Peyer's patch (tissue), 4 donors: ENCODE measurements around the gene RNASE7. TPM values are rescaled to one million over a fixed set of nuclear protein-coding genes. Genes with fewer than 3 reads are reported as not detected.

Source experiments
- DNase-seq, 3 donors: peaks; one replicate each; pipeline ENCODE4 v3.0.0-alpha.2; 2017 to 2019
- H3K27ac ChIP-seq, 4 donors: fragments of 200-600 bp; sonication (generic); one replicate each; pipeline ENCODE4 v1.5.1; 2016 to 2019
- H3K27me3 ChIP-seq, 2 donors: fragments of 200-600 bp; sonication (generic); one replicate each; pipeline ENCODE4 v1.5.1; 2019
- H3K36me3 ChIP-seq, 3 donors: fragments of 200-600 bp; sonication (generic); one replicate each; pipeline ENCODE4 v1.5.1; 2016 to 2019
- H3K4me1 ChIP-seq, 4 donors: fragments of 200-600 bp; sonication (generic); one replicate each; pipeline ENCODE4 v1.5.1; 2016 to 2019
- H3K4me3 ChIP-seq, 4 donors: fragments of 200-600 bp; sonication (generic); 1 replicate in 3 of 4; 2 replicates in 1 of 4; pipeline ENCODE4 v1.5.1; 2016 to 2019; ENCODE audit warnings: mild to moderate bottlenecking in 1 of 4
- H3K9me3 ChIP-seq, 4 donors: fragments of 200-600 bp; sonication (generic); one replicate each; pipeline ENCODE4 v1.5.1; 2016 to 2019; ENCODE audit warnings: mild to moderate bottlenecking in 1 of 4
- POLR2A ChIP-seq, 2 donors: fragments of 450-650 bp; IDR thresholded peaks; one replicate each; pipeline ENCODE4 v1.5.1; 2017; ENCODE audit warnings: antibody characterized with exemption in 2 of 2, mild to moderate bottlenecking in 2 of 2, moderate library complexity in 2 of 2
- total RNA-seq, 4 donors: library from RNA; depleted of rRNA; stranded (reverse); fragments of >200 nt; gene quantifications; one replicate each; pipeline ENCODE4 v1.1.0, GENCODE V29; 2016
- TF ChIP-seq, protein P1 (sequence below), 6 experiments: fragments of 450-650 bp in 4 of 6; fragments of 200-600 bp in 2 of 6; sonication (generic) in 1 of 6; IDR thresholded peaks; one replicate each; pipeline ENCODE4 v1.5.1; 2017 to 2019; ENCODE audit warnings: antibody characterized with exemption in 6 of 6, mild to moderate bottlenecking in 3 of 6, moderate library complexity in 1 of 6

RNASE7 gene
- total RNA-seq, 4 donors from 2014 or later = not detected

DNA sequence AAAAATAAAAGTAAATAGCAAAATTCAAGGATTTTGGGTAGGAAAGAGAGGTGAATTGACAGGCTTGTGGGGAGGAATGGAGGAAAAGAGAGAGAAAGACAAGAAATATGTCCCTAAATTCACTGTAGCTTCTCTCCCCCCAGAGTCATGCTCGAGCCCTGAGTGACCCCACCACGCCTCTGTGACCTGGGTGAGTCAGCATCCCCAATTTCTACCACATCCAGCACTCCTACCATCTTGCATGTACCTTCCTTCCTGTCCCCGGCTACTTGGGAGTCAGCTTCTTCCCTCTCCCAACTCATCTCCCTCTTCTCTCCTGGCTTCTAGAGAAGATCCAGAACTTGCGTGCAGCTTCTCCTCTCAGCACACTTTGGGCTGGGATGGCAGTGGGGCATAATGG lies 46.5 kb downstream of the RNASE7 start:
- Histone ChIP-seq H3K4me3 (no peak overlapping the region), H3K9me3 (no peaks in the 10 kb centered on the region), H3K27me3 (no peaks in the 10 kb centered on the region), H3K4me1 (peaks cover 0 to 19% (median 0%) of the 10 kb centered on the region in 4 donors), H3K36me3 (peaks cover 0 to 50% (median 0%) of the 10 kb centered on the region in 3 donors), H3K27ac (no peak overlapping the region)
- no peak for TF ChIP-seq POLR2A (IDR thresholded peaks at IDR 0.05)
- TF ChIP-seq, protein P1, sequence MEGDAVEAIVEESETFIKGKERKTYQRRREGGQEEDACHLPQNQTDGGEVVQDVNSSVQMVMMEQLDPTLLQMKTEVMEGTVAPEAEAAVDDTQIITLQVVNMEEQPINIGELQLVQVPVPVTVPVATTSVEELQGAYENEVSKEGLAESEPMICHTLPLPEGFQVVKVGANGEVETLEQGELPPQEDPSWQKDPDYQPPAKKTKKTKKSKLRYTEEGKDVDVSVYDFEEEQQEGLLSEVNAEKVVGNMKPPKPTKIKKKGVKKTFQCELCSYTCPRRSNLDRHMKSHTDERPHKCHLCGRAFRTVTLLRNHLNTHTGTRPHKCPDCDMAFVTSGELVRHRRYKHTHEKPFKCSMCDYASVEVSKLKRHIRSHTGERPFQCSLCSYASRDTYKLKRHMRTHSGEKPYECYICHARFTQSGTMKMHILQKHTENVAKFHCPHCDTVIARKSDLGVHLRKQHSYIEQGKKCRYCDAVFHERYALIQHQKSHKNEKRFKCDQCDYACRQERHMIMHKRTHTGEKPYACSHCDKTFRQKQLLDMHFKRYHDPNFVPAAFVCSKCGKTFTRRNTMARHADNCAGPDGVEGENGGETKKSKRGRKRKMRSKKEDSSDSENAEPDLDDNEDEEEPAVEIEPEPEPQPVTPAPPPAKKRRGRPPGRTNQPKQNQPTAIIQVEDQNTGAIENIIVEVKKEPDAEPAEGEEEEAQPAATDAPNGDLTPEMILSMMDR (IDR thresholded peaks at IDR 0.05) = no peak
- no peak for DNase-seq

DNA sequence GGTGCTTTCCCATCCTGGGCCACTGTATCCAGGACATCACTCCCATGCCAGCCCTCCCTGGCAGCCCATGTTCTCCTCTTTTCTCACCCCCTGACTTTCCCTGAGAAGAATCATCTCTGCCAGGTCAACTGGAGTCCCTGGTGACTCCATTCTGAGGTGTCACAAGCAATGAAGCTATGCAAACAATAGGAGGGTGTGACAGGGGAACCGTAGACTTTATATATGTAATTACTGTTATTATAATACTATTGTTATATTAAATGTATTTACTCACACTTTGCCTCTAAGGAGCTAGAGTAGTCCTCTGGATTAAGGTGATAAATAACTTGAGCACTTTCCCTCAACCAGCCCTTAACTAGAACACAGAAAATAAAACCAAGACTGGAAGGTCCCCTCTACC lies 47.1 kb downstream of the RNASE7 start:
- Histone ChIP-seq H3K27ac (no peak overlapping the region), H3K4me3 (no peak overlapping the region), H3K36me3 (peaks cover 0 to 44% (median 0%) of the 10 kb centered on the region in 3 donors), H3K27me3 (no peaks in the 10 kb centered on the region), H3K4me1 (peaks cover 0 to 19% (median 0%) of the 10 kb centered on the region in 4 donors), H3K9me3 (no peaks in the 10 kb centered on the region)
- TF ChIP-seq, protein P1 (IDR thresholded peaks at IDR 0.05) = no peak
- no peak for TF ChIP-seq POLR2A (IDR thresholded peaks at IDR 0.05)
- DNase-seq = no peak

DNA sequence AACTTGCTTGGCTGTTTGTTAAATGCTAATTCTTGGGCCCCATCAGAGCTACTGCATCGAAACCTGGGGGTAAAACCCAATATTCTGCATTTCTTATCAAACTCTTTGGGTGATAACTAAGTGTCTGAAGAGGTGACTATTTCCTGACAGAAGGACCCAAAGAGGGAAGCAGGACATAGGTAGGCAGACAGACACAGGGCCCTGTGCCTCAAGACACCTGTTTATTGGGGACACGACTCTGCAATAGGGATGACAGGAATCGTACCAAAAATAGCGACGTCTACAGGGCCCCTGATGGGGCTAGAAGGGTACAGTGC lies 47.7 kb downstream of the RNASE7 start:
- H3K27ac ChIP-seq = no peak overlapping the region
- peaks cover 0 to 19% (median 0%) of the 10 kb centered on the region in 4 donors for H3K4me1 ChIP-seq
- H3K4me3 ChIP-seq = no peak overlapping the region
- H3K27me3 ChIP-seq = no peaks in the 10 kb centered on the region
- no peak for TF ChIP-seq POLR2A (IDR thresholded peaks at IDR 0.05)
- TF ChIP-seq, protein P1 (IDR thresholded peaks at IDR 0.05) = no peak
- no peak for DNase-seq
- H3K36me3 ChIP-seq = peaks cover 0 to 39% (median 0%) of the 10 kb centered on the region in 3 donors
- H3K9me3 ChIP-seq = no peaks in the 10 kb centered on the region

DNA sequence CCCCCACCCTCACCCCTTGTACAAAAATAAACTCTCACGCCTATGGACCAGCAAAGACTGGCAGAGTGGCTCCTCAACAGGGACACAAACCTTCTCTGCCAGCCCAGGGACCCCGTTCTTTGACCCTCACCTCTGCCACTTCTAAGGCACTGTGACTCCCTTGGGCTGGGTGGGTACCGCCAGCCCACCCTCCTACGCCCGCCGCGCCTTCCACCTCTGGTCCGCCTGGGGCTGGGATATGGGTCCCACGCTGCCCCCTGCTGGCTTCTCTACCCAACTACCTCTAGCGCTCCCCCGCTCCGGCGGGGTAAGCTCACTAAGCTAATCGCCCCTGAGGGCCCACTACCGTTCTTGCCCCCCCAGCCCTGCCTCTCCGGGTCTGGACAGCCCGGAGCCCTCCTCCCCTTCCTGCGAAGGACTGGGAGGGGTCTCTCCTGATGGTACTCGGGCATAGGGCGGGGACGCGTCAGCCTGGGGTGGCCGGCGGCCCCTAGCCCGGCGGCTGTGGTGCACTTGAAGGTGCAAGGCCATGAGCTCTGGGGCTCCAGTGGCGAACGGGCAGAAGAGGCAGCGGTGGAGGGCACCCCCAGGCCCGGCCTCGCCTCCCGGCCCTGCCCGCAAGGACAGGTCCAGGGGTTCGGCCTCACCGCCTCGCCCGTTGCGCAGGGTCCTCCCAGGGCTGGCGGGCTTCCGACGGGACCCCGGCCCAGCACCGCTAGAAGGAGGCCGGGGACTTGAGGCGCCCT lies 48.2 kb downstream of the RNASE7 start:
- peaks cover 0 to 19% (median 0%) of the 10 kb centered on the region in 4 donors for H3K4me1 ChIP-seq
- H3K9me3 ChIP-seq = no peaks in the 10 kb centered on the region
- H3K27ac ChIP-seq = no peak overlapping the region
- no peak for DNase-seq
- peaks cover 0 to 39% (median 0%) of the 10 kb centered on the region in 3 donors for H3K36me3 ChIP-seq
- no peaks in the 10 kb centered on the region for H3K27me3 ChIP-seq
- H3K4me3 ChIP-seq = no peak overlapping the region
- no peak for TF ChIP-seq POLR2A (IDR thresholded peaks at IDR 0.05)
- TF ChIP-seq, protein P1 (IDR thresholded peaks at IDR 0.05) = peak in 4 of 6 experiments; percentile 26 to 59 (median 54)

DNA sequence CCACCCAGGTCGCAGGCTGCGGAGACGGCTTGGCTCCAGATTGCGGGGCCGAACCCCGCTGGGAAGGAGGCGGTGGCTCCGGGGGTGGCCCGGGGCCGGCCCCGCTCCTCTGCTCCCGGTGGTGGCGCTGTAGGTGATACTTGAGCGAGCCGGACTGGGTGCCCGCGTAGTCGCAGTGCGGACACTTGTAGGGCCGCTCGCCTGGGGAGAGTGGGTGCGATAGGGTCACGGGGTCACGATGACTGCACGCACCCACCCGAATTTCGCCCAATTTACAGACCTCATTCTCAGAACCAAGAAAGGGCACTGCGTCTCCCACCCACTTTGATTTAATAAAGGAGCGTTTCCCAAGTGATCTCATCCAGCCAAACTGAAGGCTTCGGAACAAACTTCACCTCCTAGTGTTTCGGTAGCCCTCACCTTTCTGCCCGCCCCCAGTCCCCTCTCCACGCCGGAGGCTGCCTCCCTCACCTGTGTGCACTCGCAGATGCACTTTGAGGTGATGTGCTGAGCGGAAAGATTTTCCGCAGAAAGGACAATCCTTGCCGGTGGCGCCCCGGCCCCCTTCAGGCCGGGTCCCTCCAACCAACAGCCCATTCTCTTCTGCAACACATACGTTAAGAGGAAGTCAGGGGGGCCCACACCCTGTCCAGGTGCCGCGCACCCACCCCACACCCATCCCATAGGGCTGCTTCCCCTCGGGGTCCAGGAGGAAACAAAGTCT lies 48.9 kb downstream of the RNASE7 start:
- peaks cover 0 to 39% (median 0%) of the 10 kb centered on the region in 3 donors for H3K36me3 ChIP-seq
- no peak overlapping the region for H3K27ac ChIP-seq

More for the DNA sequence above, 48.9 kb downstream of the RNASE7 start:
- H3K4me3 ChIP-seq = no peak overlapping the region
- no peaks in the 10 kb centered on the region for H3K9me3 ChIP-seq
- peaks cover 0 to 20% (median 0%) of the 10 kb centered on the region in 4 donors for H3K4me1 ChIP-seq
- DNase-seq = no peak
- TF ChIP-seq, protein P1 (IDR thresholded peaks at IDR 0.05) = no peak
- TF ChIP-seq POLR2A (IDR thresholded peaks at IDR 0.05) = no peak
- no peaks in the 10 kb centered on the region for H3K27me3 ChIP-seq
